CD4-positive, alpha-beta T cell (primary cell): ENCODE measurements around the gene TLL2. TPM values are rescaled to one million over a fixed set of nuclear protein-coding genes. Genes with fewer than 3 reads are reported as not detected.
A peak's percentile ranks its signal among the peaks of the same experiment; 100 is the strongest.

Experiments
- ATAC-seq: fragments of 200-7000 bp; cut with Tn5 transposase; one replicate; pipeline ENCODE4 v1.10.0; 2022; ENCODE audit warnings: mild to moderate bottlenecking; ENCODE audit not compliant: poor library complexity
- CTCF ChIA-PET: fragments of 350-600 bp; sonication (Branson Sonifier 250); formaldehyde crosslinking; loops from one replicate; lab custom pipeline; 2021; ENCODE audit warnings: antibody characterized with exemption, inconsistent platforms; lab: Charles Lee
- POLR2A ChIA-PET: fragments of 350-600 bp; sonication (Branson Sonifier 250); formaldehyde crosslinking; loops from one replicate; lab custom pipeline; 2021; ENCODE audit warnings: antibody characterized with exemption, inconsistent platforms; lab: Charles Lee
- DNase-seq, 14 experiments: peaks; one replicate each; pipeline ENCODE4 v3.0.0-alpha.2; 2013 to 2020; ENCODE audit warnings: mixed read lengths in 2 of 14
- H3K27ac ChIP-seq, 2 donors: one replicate each; pipeline versions ENCODE4 v1.5.1 to v1.7.0; 2013; ENCODE audit warnings: low read length in 2 of 2, low read depth in 1 of 2, mild to moderate bottlenecking in 1 of 2
- H3K27me3 ChIP-seq, 2 experiments: 1 replicate in 1 of 2; 2 replicates in 1 of 2; pipeline versions ENCODE4 v1.6.1 to v1.7.0; 2013; ENCODE audit warnings: low read length in 2 of 2, control low read depth in 1 of 2, mild to moderate bottlenecking in 1 of 2, moderate library complexity in 1 of 2; ENCODE audit not compliant: insufficient read depth in 2 of 2, control insufficient read depth in 1 of 2
- H3K36me3 ChIP-seq: one replicate; pipeline ENCODE4 v1.6.1; 2013; ENCODE audit warnings: low read length, control low read depth; ENCODE audit not compliant: insufficient read depth
- H3K4me1 ChIP-seq: one replicate; pipeline ENCODE4 v1.6.1; 2013; ENCODE audit warnings: low read length, control low read depth; ENCODE audit not compliant: insufficient read depth
- H3K4me3 ChIP-seq: one replicate; pipeline ENCODE4 v1.5.1; 2013; ENCODE audit warnings: mild to moderate bottlenecking, low read length, moderate library complexity
- H3K9me3 ChIP-seq, 2 experiments: 1 replicate in 1 of 2; 2 replicates in 1 of 2; pipeline versions ENCODE4 v1.6.1 to v1.7.0; 2013; ENCODE audit warnings: low read length in 2 of 2, mild to moderate bottlenecking in 2 of 2, control low read depth in 1 of 2, moderate library complexity in 1 of 2; ENCODE audit not compliant: control insufficient read depth in 1 of 2, insufficient read depth in 1 of 2
- H3K27ac Mint-ChIP-seq: one replicate; pipeline ENCODE4 v1.8.0; 2020; ENCODE audit warnings: mixed read lengths
- H3K27me3 Mint-ChIP-seq: one replicate; pipeline ENCODE4 v1.8.0; 2021; ENCODE audit warnings: mixed read lengths
- H3K36me3 Mint-ChIP-seq: one replicate; pipeline ENCODE4 v1.8.0; 2021; ENCODE audit warnings: low read depth, mixed read lengths
- H3K4me1 Mint-ChIP-seq: one replicate; pipeline ENCODE4 v1.8.0; 2021; ENCODE audit warnings: low read depth, mixed read lengths
- H3K4me3 Mint-ChIP-seq: one replicate; pipeline ENCODE4 v1.8.0; 2020; ENCODE audit warnings: mild to moderate bottlenecking, mixed read lengths
- H3K9me3 Mint-ChIP-seq: one replicate; pipeline ENCODE4 v1.8.0; 2020; ENCODE audit warnings: mixed read lengths
- CTCF ChIP-seq: fragments of 200-600 bp; IDR thresholded peaks from one replicate; pipeline ENCODE4 v1.8.0; 2022; ENCODE audit warnings: antibody characterized with exemption, mild to moderate bottlenecking
- intact Hi-C, 2 experiments: fragments of 100-400 bp; cut with DNase I in 1 of 2; cut with micrococcal nuclease in 1 of 2; formaldehyde crosslinking; loops; one replicate each; pipeline versions ENCODE4 v1.15.1 to v1.9.0; 2023 to 2025; cut with DNase I, micrococcal nuclease
- total RNA-seq, 174 experiments: library from RNA in 2 of 174; stranded (reverse) in 2 of 174; gene quantifications; one replicate each; pipeline ENCODE4 v1.2.3 and lab custom pipeline; 2021 to 2026

TLL2 gene
- total RNA-seq, 2 experiments from 2014 or later, result not detected

DNA sequence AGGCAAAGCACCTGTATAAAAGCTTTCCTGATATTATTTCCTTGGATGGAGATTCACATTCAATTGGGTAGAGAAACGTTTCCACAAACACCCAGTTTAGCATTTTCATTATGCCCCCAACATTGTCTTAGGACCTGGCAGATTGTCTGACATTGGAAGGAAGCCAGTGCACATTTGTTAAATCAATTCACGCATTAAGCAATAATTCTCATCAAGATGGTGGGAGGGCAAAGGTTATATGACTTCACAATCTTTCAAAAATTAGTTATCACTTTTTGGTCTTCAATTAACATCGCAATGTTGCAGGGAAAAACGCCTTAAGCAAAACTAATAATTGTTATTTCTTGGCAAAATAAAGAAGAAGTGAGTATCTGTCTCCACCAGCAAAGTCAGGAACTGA, 171.3 kb downstream of the TLL2 start:
- H3K27ac ChIP-seq, result no peak overlapping the region
- intact Hi-C loops, result no loop called here
- DNase-seq, result no peak
- H3K9me3 Mint-ChIP-seq, result peaks cover 3% of the 10 kb centered on the region
- no peak for ATAC-seq
- H3K4me1 ChIP-seq, result no peaks in the 10 kb centered on the region
- no peaks in the 10 kb centered on the region for H3K36me3 ChIP-seq
- TF ChIP-seq CTCF, result no peak
- no peaks in the 10 kb centered on the region for H3K27me3 Mint-ChIP-seq
- no peak overlapping the region for H3K4me3 Mint-ChIP-seq
- no peaks in the 10 kb centered on the region for H3K36me3 Mint-ChIP-seq
- H3K4me3 ChIP-seq, result no peak overlapping the region
- no peaks in the 10 kb centered on the region for H3K4me1 Mint-ChIP-seq
- POLR2A ChIA-PET, result no interaction called here
- CTCF ChIA-PET, result no interaction called here
- no peaks in the 10 kb centered on the region for H3K27me3 ChIP-seq
- H3K9me3 ChIP-seq, result peaks cover 0 to 3% of the 10 kb centered on the region in 2 experiments
- H3K27ac Mint-ChIP-seq, result no peak overlapping the region

GRCh38 chr10:96341219-96342182, 172.2 kb downstream of the TLL2 start:
- ATAC-seq (no peak), DNase-seq (no peak)
- Histone ChIP-seq H3K4me3 (no peak overlapping the region), H3K4me1 (no peaks in the 10 kb centered on the region), H3K36me3 (no peaks in the 10 kb centered on the region), H3K27me3 (no peaks in the 10 kb centered on the region), H3K9me3 (no peaks in the 10 kb centered on the region), H3K27ac (no peak overlapping the region)
- H3K4me1 Mint-ChIP-seq, result no peaks in the 10 kb centered on the region
- H3K27me3 Mint-ChIP-seq, result no peaks in the 10 kb centered on the region
- intact Hi-C loops, result no loop called here
- H3K36me3 Mint-ChIP-seq, result no peaks in the 10 kb centered on the region
- H3K4me3 Mint-ChIP-seq, result no peak overlapping the region
- H3K27ac Mint-ChIP-seq, result no peak overlapping the region
- H3K9me3 Mint-ChIP-seq, result peaks cover 2% of the 10 kb centered on the region
- ChIA-PET POLR2A (no interaction called here), CTCF (interaction anchor here (2.3 kb wide), 1 partner anchor 112 kb away, joined by 9 read pairs; no protein-coding TSS in a partner anchor)
- no peak for TF ChIP-seq CTCF

- intact Hi-C loops, result loop anchor here (1.0 kb wide), 2 partner anchors 111 to 323 kb away; no protein-coding TSS in a partner anchor
- POLR2A ChIA-PET, result no interaction called here
Measured at GRCh38 chr10:96339956-96340904, 173.5 kb downstream of the TLL2 start.

More at GRCh38 chr10:96339956-96340904, 173.5 kb downstream of the TLL2 start:
- Mint-ChIP-seq H3K27me3 (no peaks in the 10 kb centered on the region), H3K9me3 (no peaks in the 10 kb centered on the region), H3K36me3 (no peaks in the 10 kb centered on the region), H3K4me3 (no peak overlapping the region), H3K27ac (no peak overlapping the region), H3K4me1 (peaks cover under 1% of the 10 kb centered on the region)
- ATAC-seq, result peak; percentile 87
- Histone ChIP-seq H3K4me3 (no peak overlapping the region), H3K4me1 (no peaks in the 10 kb centered on the region), H3K27ac (no peak overlapping the region), H3K9me3 (no peaks in the 10 kb centered on the region), H3K36me3 (no peaks in the 10 kb centered on the region), H3K27me3 (no peaks in the 10 kb centered on the region)
- DNase-seq, result peak; percentile 28 to 77 (median 46)
- peak; percentile 69 for TF ChIP-seq CTCF
- CTCF ChIA-PET, result interaction anchor here (2.3 kb wide), 1 partner anchor 111 kb away, joined by 9 read pairs; no protein-coding TSS in a partner anchor
